GM12878 (cell line): ENCODE results near the gene DHDH. TPM values are rescaled to one million over a fixed set of nuclear protein-coding genes. Genes with fewer than 3 reads are reported as not detected.

ENCODE experiments used
- ATAC-seq: fragments of 200-7000 bp; cut with Tn5 transposase; 3 replicates; pipeline ENCODE4 v1.9.1; 2020; ENCODE audit warnings: mild to moderate bottlenecking, moderate library complexity
- BruUV-seq: library from RNA; stranded (reverse); fragments of 400-500 nt; replicated peaks from 2 replicates; lab custom pipeline; 2021; lab: Mats Ljungman, UMichigan
- CTCF ChIA-PET: fragments of 300-600 bp; sonication (Branson Sonifier 250); formaldehyde crosslinking; extraction: SDS; loops from one replicate; lab custom pipeline; 2021; ENCODE audit warnings: inconsistent platforms; lab: Yijun Ruan, JAX
- POLR2A ChIA-PET: fragments of 350-600 bp; formaldehyde crosslinking; extraction: SDS; loops from one replicate; lab custom pipeline; 2021; ENCODE audit warnings: inconsistent platforms; lab: Charles Lee
- RAD21 ChIA-PET: fragments of 300-600 bp; sonication (Branson Sonifier 250); formaldehyde crosslinking; loops from one replicate; lab custom pipeline; 2023; ENCODE audit warnings: antibody characterized with exemption; ENCODE audit not compliant: unreplicated experiment; lab: Charles Lee
- SMC1A ChIA-PET: fragments of 300-600 bp; sonication (Branson Sonifier 250); formaldehyde crosslinking; loops from one replicate; lab custom pipeline; 2023; ENCODE audit not compliant: unreplicated experiment, uncharacterized antibody; lab: Charles Lee
- DNase-seq: peaks from one replicate; pipeline ENCODE4 v3.0.0-alpha.2; 2011; ENCODE audit warnings: low read depth, low spot score
- FAIRE-seq: peaks from 3 replicates; lab custom pipeline; 2011; peaks lifted over from hg19 to GRCh38; lab: Jason Lieb, UNC
- H2AFZ ChIP-seq: 2 replicates; pipeline ENCODE4 v1.6.0; 2011; ENCODE audit warnings: low read depth, low read length, control low read depth; ENCODE audit not compliant: control insufficient read depth
- H3K27ac ChIP-seq: 2 replicates; pipeline ENCODE4 v1.5.1; 2011; ENCODE audit warnings: control low read depth; ENCODE audit not compliant: control insufficient read depth, insufficient read depth
- H3K27me3 ChIP-seq, 2 experiments: replicated peaks in 1 of 2; 2 replicates each; pipeline versions ENCODE4 v1.6.0 to v1.6.1; 2011; ENCODE audit warnings: low read length in 1 of 2; ENCODE audit not compliant: control insufficient read depth in 2 of 2, insufficient read depth in 2 of 2
- H3K36me3 ChIP-seq, 2 experiments: 2 replicates each; pipeline ENCODE4 v1.5.1; 2011; ENCODE audit warnings: low read length in 1 of 2; ENCODE audit not compliant: control insufficient read depth in 2 of 2, insufficient read depth in 2 of 2
- H3K4me1 ChIP-seq: 2 replicates; pipeline ENCODE4 v1.6.1; 2011; ENCODE audit warnings: mild to moderate bottlenecking, low read length, moderate library complexity, mixed read lengths; ENCODE audit not compliant: control insufficient read depth, insufficient read depth
- H3K4me2 ChIP-seq: 2 replicates; pipeline ENCODE4 v1.6.0; 2011; ENCODE audit warnings: control low read depth; ENCODE audit not compliant: control insufficient read depth, insufficient read depth
- H3K4me3 ChIP-seq: fragments of 200-600 bp; sonication (generic); 2 replicates; pipeline ENCODE4 v1.5.1; 2016
- H3K79me2 ChIP-seq: 2 replicates; pipeline ENCODE4 v1.6.0; 2011; ENCODE audit warnings: low read length; ENCODE audit not compliant: control insufficient read depth, insufficient read depth
- H3K9ac ChIP-seq: 2 replicates; pipeline ENCODE4 v1.8.0; 2011; ENCODE audit warnings: low read length, control low read depth, mixed read lengths; ENCODE audit not compliant: control insufficient read depth, insufficient read depth
- H3K9me3 ChIP-seq: replicated peaks from 3 replicates; pipeline ENCODE4 v1.5.1; 2011; ENCODE audit warnings: mild to moderate bottlenecking, low read length; ENCODE audit not compliant: control insufficient read depth, insufficient read depth
- H4K20me1 ChIP-seq: 2 replicates; pipeline ENCODE4 v1.6.0; 2011; ENCODE audit not compliant: control insufficient read depth, insufficient read depth
- BHLHE40 ChIP-seq, 2 experiments: fragments of 450-650 bp in 1 of 2; IDR thresholded peaks; 2 replicates each; pipeline ENCODE4 v1.6.1; 2011 to 2017; ENCODE audit warnings: low read depth in 2 of 2, borderline replicate concordance in 1 of 2, improper control_type of control experiment in 1 of 2, low read length in 1 of 2, mild to moderate bottlenecking in 1 of 2
- EED ChIP-seq: sonication (generic); IDR thresholded peaks from 2 replicates; pipeline ENCODE4 v1.6.1; 2016; ENCODE audit warnings: antibody characterized with exemption, low read depth
- FOXM1 ChIP-seq: IDR thresholded peaks from 2 replicates; pipeline ENCODE4 v1.6.1; 2012; ENCODE audit warnings: low read depth, mild to moderate bottlenecking, inconsistent platforms, low read length, moderate library complexity
- IRF4 ChIP-seq: IDR thresholded peaks from 2 replicates; pipeline ENCODE4 v1.6.1; 2011; ENCODE audit warnings: low read depth, low read length
- RAD51 ChIP-seq: fragments of 450-650 bp; IDR thresholded peaks from 2 replicates; pipeline ENCODE4 v1.6.1; 2016; ENCODE audit warnings: moderate library complexity, mild to moderate bottlenecking, inconsistent platforms
- WGBS: methylation state at CpG from one replicate; pipeline ENCODE4 v1.1.6; 2016; ENCODE audit warnings: low lambda C conversion rate; ENCODE audit not compliant: insufficient replicate concordance, insufficient coverage; ENCODE audit errors: missing lambda C conversion rate; 5-methylcytosine and 5-hydroxymethylcytosine counted together
- in situ Hi-C: fragments of 300-500 bp; cut with MboI; formaldehyde crosslinking; loops from 9 replicates; pipeline ENCODE4 v1.14.3; 2018; ENCODE audit warnings: mixed read lengths
- intact Hi-C: fragments of 100-400 bp; cut with micrococcal nuclease; formaldehyde crosslinking; loops from one replicate; pipeline ENCODE4 v1.14.2; 2022; ENCODE audit not compliant: unreplicated experiment
- polyA plus RNA-seq, 11 experiments: library from polyadenylated mRNA; depleted of rRNA in 4 of 11; unstranded in 6 of 11; stranded (reverse) in 5 of 11; fragments of >200 nt; fragmentation: Nextera tagmentation in 4 of 11; fragmentation: Illumina TruSeq in 1 of 11; extraction: Ambion mirVana in 4 of 11; extraction: Trizol in 1 of 11; gene quantifications; 1 replicate in 1 of 11; 2 replicates in 10 of 11; pipeline versions ENCODE4 v1.2.1 to v1.2.3, GENCODE V29; 2011 to 2016; ENCODE audit warnings: inconsistent platforms in 2 of 11, missing spikeins in 2 of 11, low read depth in 1 of 11
- total RNA-seq, 4 experiments: library from RNA; depleted of rRNA in 3 of 4; stranded (reverse); fragments of >200 nt in 3 of 4; fragmentation: Illumina TruSeq in 1 of 4; extraction: Trizol in 1 of 4; gene quantifications; 2 replicates each; pipeline versions ENCODE4 v1.2.1 to v1.2.3, GENCODE V29; 2013 to 2021
- TF ChIP-seq, protein P1 (sequence below): fragments of 450-650 bp; IDR thresholded peaks from 2 replicates; pipeline ENCODE4 v1.6.1; 2017; ENCODE audit warnings: mild to moderate bottlenecking
- TF ChIP-seq, protein P2 (sequence below): fragments of 450-650 bp; IDR thresholded peaks from 2 replicates; pipeline ENCODE4 v1.6.1; 2017; ENCODE audit warnings: low read depth, mild to moderate bottlenecking, moderate library complexity
- TF ChIP-seq, protein P3 (sequence below): fragments of 450-650 bp; IDR thresholded peaks from 2 replicates; pipeline ENCODE4 v1.6.1; 2017; ENCODE audit warnings: mild to moderate bottlenecking, moderate library complexity
- TF ChIP-seq, protein P4 (sequence below): IDR thresholded peaks from 2 replicates; pipeline ENCODE4 v1.6.1; 2011; ENCODE audit warnings: borderline replicate concordance, low read depth, mild to moderate bottlenecking, moderate library complexity, mixed read lengths, low read length; ENCODE audit not compliant: insufficient read depth; ENCODE audit errors: extremely low read length

DHDH gene
- total and polyA plus RNA-seq, 10 of the 15 experiments (the other 5 are each of a cell fraction or from before 2014, with no cell fraction given), result 0.13 to 0.21 (median 0.15) TPM; not detected in 7

DNA sequence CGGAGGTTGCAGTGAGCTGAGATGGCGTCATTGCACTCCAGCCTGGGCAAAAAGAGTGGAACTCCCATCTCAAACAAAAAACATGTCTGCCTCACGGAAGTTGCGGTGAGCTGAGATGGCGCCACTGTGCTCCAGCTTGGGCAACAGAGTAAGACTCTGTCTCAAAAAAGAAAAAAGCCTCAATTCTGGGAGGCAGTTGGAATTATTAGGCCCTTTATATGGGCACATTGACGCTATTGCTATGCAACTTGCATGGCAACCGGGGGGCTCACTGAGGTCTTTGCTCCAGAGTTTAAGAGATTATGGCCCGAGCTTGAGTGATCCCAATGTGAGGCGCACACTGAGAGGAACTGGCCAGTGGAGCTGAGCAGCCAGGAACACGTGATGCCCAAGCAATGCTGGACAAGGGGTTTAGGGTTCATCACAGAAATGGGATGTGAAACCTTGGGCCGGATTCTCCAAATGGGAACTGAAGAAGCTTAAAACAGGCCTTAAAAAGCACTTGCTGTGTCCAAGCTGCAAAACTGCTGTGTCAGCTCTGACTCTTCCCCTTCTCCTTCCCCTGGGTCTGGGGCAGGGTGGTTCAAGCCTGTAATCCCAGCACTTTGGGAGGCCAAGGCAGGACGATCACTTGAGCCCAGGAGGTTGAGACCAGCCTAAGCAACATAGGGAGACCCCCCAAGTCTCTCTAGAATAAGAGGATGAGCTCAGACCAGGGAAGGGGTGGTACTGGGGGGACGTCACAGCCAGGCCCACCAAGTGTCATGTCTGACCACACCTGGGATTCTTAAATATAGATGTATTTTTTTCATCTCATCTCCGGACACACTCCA is 34.1 kb downstream of the DHDH start:
- H3K4me3 ChIP-seq, result peak overlapping the region; percentile 93; the same call in 1 of the 2 replicates
- H3K36me3 ChIP-seq, result peaks cover 5 to 34% of the 10 kb centered on the region in 2 experiments
- peak overlapping the region; percentile 28; the same call in 1 of the 2 replicates for H3K9ac ChIP-seq
- intact Hi-C loops (loop anchor here (10.0 kb wide), 1 partner anchor 333 kb away; the partner anchor contains the start of gene DBP), in situ Hi-C loops (no loop called here)
- ChIA-PET POLR2A (interaction anchor here (0.6 to 4.2 kb wide), 12 partner anchors 12 to 179 kb away, joined by 3 to 53 read pairs (median 6); partner anchors contain the start of genes BAX, GYS1, NUCB1 and PPP1R15A), CTCF (interaction anchor here (0.6 to 3.1 kb wide), 13 partner anchors 25 to 376 kb away, joined by 3 to 31 read pairs (median 5); partner anchors contain the start of genes CA11, GYS1, NUCB1 and RUVBL2), RAD21 (interaction anchor here (0.6 to 1.7 kb wide), 11 partner anchors 10 to 177 kb away, joined by 3 to 8 read pairs (median 4); partner anchors contain the start of genes GYS1, PPP1R15A and RUVBL2), SMC1A (interaction anchor here (0.9 to 3.2 kb wide), 11 partner anchors 10 to 179 kb away, joined by 3 to 28 read pairs (median 5); partner anchors contain the start of genes GYS1, HSD17B14 and RUVBL2)
- no peaks in the 10 kb centered on the region for H3K9me3 ChIP-seq
- H3K27ac ChIP-seq, result peak overlapping the region; percentile 61
- H3K4me1 ChIP-seq, result peaks cover 32% of the 10 kb centered on the region
- peak; percentile 78 for FAIRE-seq
- no peak for DNase-seq
- ATAC-seq, result no peak
- H4K20me1 ChIP-seq, result no peaks in the 10 kb centered on the region
- H2AFZ ChIP-seq, result no peak overlapping the region
- no peaks in the 10 kb centered on the region for H3K27me3 ChIP-seq
- 64% methylated on average over 14 of the region's 14 CpGs for WGBS
- peak overlapping the region; percentile 99 for H3K4me2 ChIP-seq
- no TSS peak for BruUV-seq
- peaks cover 33% of the 10 kb centered on the region for H3K79me2 ChIP-seq
- TF ChIP-seq, protein P1, sequence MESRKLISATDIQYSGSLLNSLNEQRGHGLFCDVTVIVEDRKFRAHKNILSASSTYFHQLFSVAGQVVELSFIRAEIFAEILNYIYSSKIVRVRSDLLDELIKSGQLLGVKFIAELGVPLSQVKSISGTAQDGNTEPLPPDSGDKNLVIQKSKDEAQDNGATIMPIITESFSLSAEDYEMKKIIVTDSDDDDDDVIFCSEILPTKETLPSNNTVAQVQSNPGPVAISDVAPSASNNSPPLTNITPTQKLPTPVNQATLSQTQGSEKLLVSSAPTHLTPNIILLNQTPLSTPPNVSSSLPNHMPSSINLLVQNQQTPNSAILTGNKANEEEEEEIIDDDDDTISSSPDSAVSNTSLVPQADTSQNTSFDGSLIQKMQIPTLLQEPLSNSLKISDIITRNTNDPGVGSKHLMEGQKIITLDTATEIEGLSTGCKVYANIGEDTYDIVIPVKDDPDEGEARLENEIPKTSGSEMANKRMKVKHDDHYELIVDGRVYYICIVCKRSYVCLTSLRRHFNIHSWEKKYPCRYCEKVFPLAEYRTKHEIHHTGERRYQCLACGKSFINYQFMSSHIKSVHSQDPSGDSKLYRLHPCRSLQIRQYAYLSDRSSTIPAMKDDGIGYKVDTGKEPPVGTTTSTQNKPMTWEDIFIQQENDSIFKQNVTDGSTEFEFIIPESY, result peak; percentile 73
- TF ChIP-seq, protein P2, sequence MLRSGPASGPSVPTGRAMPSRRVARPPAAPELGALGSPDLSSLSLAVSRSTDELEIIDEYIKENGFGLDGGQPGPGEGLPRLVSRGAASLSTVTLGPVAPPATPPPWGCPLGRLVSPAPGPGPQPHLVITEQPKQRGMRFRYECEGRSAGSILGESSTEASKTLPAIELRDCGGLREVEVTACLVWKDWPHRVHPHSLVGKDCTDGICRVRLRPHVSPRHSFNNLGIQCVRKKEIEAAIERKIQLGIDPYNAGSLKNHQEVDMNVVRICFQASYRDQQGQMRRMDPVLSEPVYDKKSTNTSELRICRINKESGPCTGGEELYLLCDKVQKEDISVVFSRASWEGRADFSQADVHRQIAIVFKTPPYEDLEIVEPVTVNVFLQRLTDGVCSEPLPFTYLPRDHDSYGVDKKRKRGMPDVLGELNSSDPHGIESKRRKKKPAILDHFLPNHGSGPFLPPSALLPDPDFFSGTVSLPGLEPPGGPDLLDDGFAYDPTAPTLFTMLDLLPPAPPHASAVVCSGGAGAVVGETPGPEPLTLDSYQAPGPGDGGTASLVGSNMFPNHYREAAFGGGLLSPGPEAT, result 0 out of 2 replicates have a peak, but pooled peaks have one; percentile 33
- TF ChIP-seq, protein P3, sequence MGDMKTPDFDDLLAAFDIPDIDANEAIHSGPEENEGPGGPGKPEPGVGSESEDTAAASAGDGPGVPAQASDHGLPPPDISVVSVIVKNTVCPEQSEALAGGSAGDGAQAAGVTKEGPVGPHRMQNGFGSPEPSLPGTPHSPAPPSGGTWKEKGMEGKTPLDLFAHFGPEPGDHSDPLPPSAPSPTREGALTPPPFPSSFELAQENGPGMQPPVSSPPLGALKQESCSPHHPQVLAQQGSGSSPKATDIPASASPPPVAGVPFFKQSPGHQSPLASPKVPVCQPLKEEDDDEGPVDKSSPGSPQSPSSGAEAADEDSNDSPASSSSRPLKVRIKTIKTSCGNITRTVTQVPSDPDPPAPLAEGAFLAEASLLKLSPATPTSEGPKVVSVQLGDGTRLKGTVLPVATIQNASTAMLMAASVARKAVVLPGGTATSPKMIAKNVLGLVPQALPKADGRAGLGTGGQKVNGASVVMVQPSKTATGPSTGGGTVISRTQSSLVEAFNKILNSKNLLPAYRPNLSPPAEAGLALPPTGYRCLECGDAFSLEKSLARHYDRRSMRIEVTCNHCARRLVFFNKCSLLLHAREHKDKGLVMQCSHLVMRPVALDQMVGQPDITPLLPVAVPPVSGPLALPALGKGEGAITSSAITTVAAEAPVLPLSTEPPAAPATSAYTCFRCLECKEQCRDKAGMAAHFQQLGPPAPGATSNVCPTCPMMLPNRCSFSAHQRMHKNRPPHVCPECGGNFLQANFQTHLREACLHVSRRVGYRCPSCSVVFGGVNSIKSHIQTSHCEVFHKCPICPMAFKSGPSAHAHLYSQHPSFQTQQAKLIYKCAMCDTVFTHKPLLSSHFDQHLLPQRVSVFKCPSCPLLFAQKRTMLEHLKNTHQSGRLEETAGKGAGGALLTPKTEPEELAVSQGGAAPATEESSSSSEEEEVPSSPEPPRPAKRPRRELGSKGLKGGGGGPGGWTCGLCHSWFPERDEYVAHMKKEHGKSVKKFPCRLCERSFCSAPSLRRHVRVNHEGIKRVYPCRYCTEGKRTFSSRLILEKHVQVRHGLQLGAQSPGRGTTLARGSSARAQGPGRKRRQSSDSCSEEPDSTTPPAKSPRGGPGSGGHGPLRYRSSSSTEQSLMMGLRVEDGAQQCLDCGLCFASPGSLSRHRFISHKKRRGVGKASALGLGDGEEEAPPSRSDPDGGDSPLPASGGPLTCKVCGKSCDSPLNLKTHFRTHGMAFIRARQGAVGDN, result no peak; the same call in 1 of the 2 replicates
- TF ChIP-seq BHLHE40 (IDR thresholded peaks at IDR 0.05; ENCODE audit: borderline replicate concordance in 1 of 2, low read depth in 2 of 2, low read length in 1 of 2), result peak; percentile 32 to 42; a peak in 2 of 4 replicates
- TF ChIP-seq FOXM1, result no peak; the same call in 1 of the 2 replicates
- TF ChIP-seq RAD51, result peak; percentile 70
- 0 out of 2 replicates have a peak, but pooled peaks have one; percentile 12 for TF ChIP-seq IRF4
- TF ChIP-seq, protein P4, sequence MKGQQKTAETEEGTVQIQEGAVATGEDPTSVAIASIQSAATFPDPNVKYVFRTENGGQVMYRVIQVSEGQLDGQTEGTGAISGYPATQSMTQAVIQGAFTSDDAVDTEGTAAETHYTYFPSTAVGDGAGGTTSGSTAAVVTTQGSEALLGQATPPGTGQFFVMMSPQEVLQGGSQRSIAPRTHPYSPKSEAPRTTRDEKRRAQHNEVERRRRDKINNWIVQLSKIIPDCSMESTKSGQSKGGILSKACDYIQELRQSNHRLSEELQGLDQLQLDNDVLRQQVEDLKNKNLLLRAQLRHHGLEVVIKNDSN, result peak; percentile 52
- 0 out of 2 replicates have a peak, but pooled peaks have one; percentile 34 for TF ChIP-seq EED
